Muscle layer of duodenum (tissue), 2 donors: ENCODE measurements around the gene TWF1.

Experiments
- H3K27ac ChIP-seq: one replicate; pipeline ENCODE4 v1.7.0; 2013; ENCODE audit warnings: mild to moderate bottlenecking, low read length
- H3K27me3 ChIP-seq: one replicate; pipeline ENCODE4 v1.7.0; 2013; ENCODE audit warnings: low read depth, mild to moderate bottlenecking, control low read depth, low read length
- H3K36me3 ChIP-seq, 2 donors: one replicate each; pipeline ENCODE4 v1.7.0; 2013; ENCODE audit warnings: low read length in 2 of 2, control low read depth in 1 of 2, mild to moderate bottlenecking in 1 of 2; ENCODE audit not compliant: insufficient read depth in 2 of 2, control insufficient read depth in 1 of 2
- H3K4me1 ChIP-seq, 2 donors: one replicate each; pipeline ENCODE4 v1.7.0; 2013; ENCODE audit warnings: low read length in 2 of 2, mild to moderate bottlenecking in 2 of 2, control low read depth in 1 of 2, moderate library complexity in 1 of 2; ENCODE audit not compliant: insufficient read depth in 2 of 2, control insufficient read depth in 1 of 2
- H3K4me3 ChIP-seq, 2 donors: one replicate each; pipeline ENCODE4 v1.7.0; 2013; ENCODE audit warnings: low read length in 2 of 2, low read depth in 1 of 2, mild to moderate bottlenecking in 1 of 2
- H3K9me3 ChIP-seq, 2 donors: one replicate each; pipeline ENCODE4 v1.7.0; 2013; ENCODE audit warnings: low read length in 2 of 2, control low read depth in 1 of 2, mild to moderate bottlenecking in 1 of 2; ENCODE audit not compliant: control insufficient read depth in 1 of 2
- donor health status: healthy.

The TWF1 gene

GRCh38 chr12:43835264-43835655 is 29.1 kb upstream of the TWF1 start:
- Histone ChIP-seq H3K4me3 (peak overlapping the region; percentile 66 to 80), H3K4me1 (peaks cover 4 to 16% of the 10 kb centered on the region in 2 donors), H3K27ac (no peak overlapping the region), H3K9me3 (no peaks in the 10 kb centered on the region), H3K36me3 (no peaks in the 10 kb centered on the region), H3K27me3 (no peaks in the 10 kb centered on the region)

GRCh38 chr12:43832463-43833168 is 26.5 kb upstream of the TWF1 start:
- no peaks in the 10 kb centered on the region for H3K27me3 ChIP-seq
- H3K9me3 ChIP-seq = no peaks in the 10 kb centered on the region
- no peak overlapping the region for H3K4me3 ChIP-seq
- H3K36me3 ChIP-seq = no peaks in the 10 kb centered on the region
- H3K27ac ChIP-seq = no peak overlapping the region
- H3K4me1 ChIP-seq = peaks cover 4 to 16% of the 10 kb centered on the region in 2 donors

GRCh38 chr12:43827093-43827492 is 21.0 kb upstream of the TWF1 start:
- H3K9me3 ChIP-seq = no peaks in the 10 kb centered on the region
- no peak overlapping the region for H3K27ac ChIP-seq
- no peaks in the 10 kb centered on the region for H3K4me1 ChIP-seq
- H3K27me3 ChIP-seq = no peaks in the 10 kb centered on the region
- no peak overlapping the region for H3K4me3 ChIP-seq
- no peaks in the 10 kb centered on the region for H3K36me3 ChIP-seq

GRCh38 chr12:43826681-43827080 is 20.6 kb upstream of the TWF1 start:
- H3K4me1 ChIP-seq = no peaks in the 10 kb centered on the region
- no peaks in the 10 kb centered on the region for H3K9me3 ChIP-seq
- no peaks in the 10 kb centered on the region for H3K27me3 ChIP-seq
- no peak overlapping the region for H3K27ac ChIP-seq
- no peak overlapping the region for H3K4me3 ChIP-seq
- no peaks in the 10 kb centered on the region for H3K36me3 ChIP-seq

GRCh38 chr12:43824207-43824775 is 18.2 kb upstream of the TWF1 start:
- H3K36me3 ChIP-seq = no peaks in the 10 kb centered on the region
- H3K27ac ChIP-seq = no peak overlapping the region
- no peaks in the 10 kb centered on the region for H3K4me1 ChIP-seq
- H3K4me3 ChIP-seq = no peak overlapping the region
- no peaks in the 10 kb centered on the region for H3K27me3 ChIP-seq
- H3K9me3 ChIP-seq = no peaks in the 10 kb centered on the region

- H3K27me3 ChIP-seq = no peaks in the 10 kb centered on the region
- H3K9me3 ChIP-seq = no peaks in the 10 kb centered on the region
- no peaks in the 10 kb centered on the region for H3K4me1 ChIP-seq
- no peak overlapping the region for H3K27ac ChIP-seq
- no peak overlapping the region for H3K4me3 ChIP-seq
- no peaks in the 10 kb centered on the region for H3K36me3 ChIP-seq
These were observed 10.1 kb upstream of the TWF1 start for GRCh38 chr12:43816168-43816567.

GRCh38 chr12:43815416-43815815 is 9.3 kb upstream of the TWF1 start:
- Histone ChIP-seq H3K27ac (no peak overlapping the region), H3K4me3 (no peak overlapping the region), H3K9me3 (no peaks in the 10 kb centered on the region), H3K27me3 (no peaks in the 10 kb centered on the region), H3K4me1 (no peaks in the 10 kb centered on the region), H3K36me3 (no peaks in the 10 kb centered on the region)

GRCh38 chr12:43812926-43813325 is 6.8 kb upstream of the TWF1 start:
- no peaks in the 10 kb centered on the region for H3K27me3 ChIP-seq
- no peak overlapping the region for H3K27ac ChIP-seq
- H3K36me3 ChIP-seq = no peaks in the 10 kb centered on the region
- no peaks in the 10 kb centered on the region for H3K4me1 ChIP-seq
- H3K9me3 ChIP-seq = no peaks in the 10 kb centered on the region
- H3K4me3 ChIP-seq = no peak overlapping the region

- H3K27me3 ChIP-seq = no peaks in the 10 kb centered on the region
- H3K9me3 ChIP-seq = no peaks in the 10 kb centered on the region
- H3K27ac ChIP-seq = no peak overlapping the region
- no peaks in the 10 kb centered on the region for H3K4me1 ChIP-seq
- H3K4me3 ChIP-seq = no peak overlapping the region
- no peaks in the 10 kb centered on the region for H3K36me3 ChIP-seq
These were observed 5.9 kb upstream of the TWF1 start for GRCh38 chr12:43812057-43812456.

GRCh38 chr12:43807386-43807785 is 1.3 kb upstream of the TWF1 start:
- H3K4me1 ChIP-seq = peaks cover 0 to 24% of the 10 kb centered on the region in 2 donors
- peak overlapping the region; percentile 95 for H3K27ac ChIP-seq
- no peak overlapping the region for H3K4me3 ChIP-seq
- no peaks in the 10 kb centered on the region for H3K36me3 ChIP-seq
- H3K27me3 ChIP-seq = no peaks in the 10 kb centered on the region
- no peaks in the 10 kb centered on the region for H3K9me3 ChIP-seq

GRCh38 chr12:43806737-43807072 is 588 bp upstream of the TWF1 start:
- peak overlapping the region; percentile 75 to 97 for H3K4me3 ChIP-seq
- peaks cover 0 to 1% of the 10 kb centered on the region in 2 donors for H3K36me3 ChIP-seq
- peak overlapping the region; percentile 95 for H3K27ac ChIP-seq
- H3K27me3 ChIP-seq = no peaks in the 10 kb centered on the region
- no peaks in the 10 kb centered on the region for H3K9me3 ChIP-seq
- H3K4me1 ChIP-seq = peaks cover 0 to 24% of the 10 kb centered on the region in 2 donors
